ENCODE measurements around the gene CCN5.

GRCh38 chr20:44762466-44763140 lies 47.4 kb downstream of the CCN5 start:
- TF ChIP-seq CTCF (IDR thresholded peaks at IDR 0.05) (no peak), POLR2AphosphoS5 (IDR thresholded peaks at IDR 0.05) (no peak), POLR2A (IDR thresholded peaks at IDR 0.05) (no peak)

Measured in prostate gland (tissue), 2 donors.